Activated naive CD8-positive, alpha-beta T cell (primary cell): ENCODE results near the gene DRG1.
"Not testable (repeated sequence)": the region's sequence is repeated elsewhere in the genome, so short reads cannot be mapped to it uniquely, and the experiment has no call there.

ENCODE experiments used
- H3K27ac Mint-ChIP-seq: one replicate; pipeline ENCODE4 v1.8.0; 2021; ENCODE audit warnings: mixed read lengths
- H3K27me3 Mint-ChIP-seq: one replicate; pipeline ENCODE4 v1.8.0; 2021; ENCODE audit warnings: mixed read lengths
- H3K36me3 Mint-ChIP-seq: one replicate; pipeline ENCODE4 v1.8.0; 2021; ENCODE audit warnings: mixed read lengths
- H3K4me1 Mint-ChIP-seq: one replicate; pipeline ENCODE4 v1.8.0; 2021; ENCODE audit warnings: low read depth, mixed read lengths
- H3K4me3 Mint-ChIP-seq: one replicate; pipeline ENCODE4 v1.8.0; 2021; ENCODE audit warnings: mild to moderate bottlenecking, mixed read lengths
- H3K9me3 Mint-ChIP-seq: one replicate; pipeline ENCODE4 v1.8.0; 2021; ENCODE audit warnings: low read depth, mixed read lengths

Gene DRG1

DNA sequence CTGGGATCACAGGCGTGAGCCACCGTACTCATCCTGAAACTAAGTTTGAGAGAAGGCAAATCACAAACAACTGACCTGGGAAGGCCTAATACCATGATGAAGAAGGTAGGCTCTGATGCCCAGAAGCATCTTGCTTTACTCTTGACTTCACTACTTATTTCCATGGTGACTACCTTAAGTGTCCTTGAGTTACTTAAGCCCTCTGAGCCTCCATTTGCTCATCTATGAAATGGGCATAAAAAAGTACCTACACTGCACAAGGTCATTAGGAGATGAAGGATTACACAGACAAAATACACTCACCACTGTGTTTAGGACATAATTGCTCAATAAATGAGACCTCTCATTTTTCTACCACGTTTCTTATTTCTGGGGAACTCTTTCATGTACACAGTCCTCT is 62.3 kb downstream of the DRG1 start:
- Mint-ChIP-seq H3K4me3 (no peak overlapping the region), H3K27me3 (no peaks in the 10 kb centered on the region), H3K36me3 (peaks cover 15% of the 10 kb centered on the region), H3K9me3 (no peaks in the 10 kb centered on the region), H3K27ac (no peak overlapping the region), H3K4me1 (no peaks in the 10 kb centered on the region)

DNA sequence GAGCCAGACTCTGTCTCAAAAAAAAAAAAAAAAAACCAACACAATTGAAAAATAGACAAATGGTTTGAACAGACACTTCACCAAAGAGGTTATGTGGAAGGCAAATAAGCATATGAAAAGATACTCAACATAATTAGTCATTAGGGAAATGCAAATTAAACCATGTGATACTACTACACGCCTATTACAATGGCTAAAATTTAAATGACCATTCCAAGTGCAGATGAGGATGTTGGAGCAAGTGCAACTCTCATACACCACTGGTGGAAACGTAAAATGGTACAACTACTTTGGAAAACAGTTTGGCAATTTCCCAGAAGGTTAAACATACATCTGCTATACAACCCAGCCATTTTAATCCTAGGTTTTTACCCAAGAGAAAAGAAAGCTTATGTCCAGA is 65.9 kb downstream of the DRG1 start:
- Mint-ChIP-seq H3K36me3 (peaks cover 13% of the 10 kb centered on the region), H3K4me1 (no peaks in the 10 kb centered on the region), H3K9me3 (no peaks in the 10 kb centered on the region), H3K27me3 (no peaks in the 10 kb centered on the region), H3K27ac (no peak overlapping the region), H3K4me3 (no peak overlapping the region)

DNA sequence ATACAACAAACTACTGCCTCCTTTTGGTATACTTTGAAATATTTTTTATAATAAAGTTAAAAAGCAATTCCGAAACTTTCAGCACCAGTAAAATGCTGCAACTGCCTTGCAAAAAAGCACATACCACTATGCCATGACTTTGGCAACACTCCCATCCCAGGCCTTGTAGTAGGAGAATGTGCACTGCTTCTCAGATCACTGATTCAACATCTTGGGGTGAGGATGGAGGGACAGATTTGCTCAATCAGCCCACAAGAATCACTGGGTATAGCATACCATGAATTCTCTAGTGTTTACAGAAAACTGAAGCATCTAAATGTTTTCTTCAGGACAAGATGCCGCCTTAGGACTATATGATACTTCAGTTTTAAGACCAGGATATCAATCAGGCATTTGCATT is 75.3 kb downstream of the DRG1 start:
- no peaks in the 10 kb centered on the region for H3K9me3 Mint-ChIP-seq
- no peak overlapping the region for H3K27ac Mint-ChIP-seq
- H3K4me3 Mint-ChIP-seq: no peak overlapping the region
- peaks cover 7% of the 10 kb centered on the region for H3K36me3 Mint-ChIP-seq
- no peaks in the 10 kb centered on the region for H3K27me3 Mint-ChIP-seq
- peaks cover 13% of the 10 kb centered on the region for H3K4me1 Mint-ChIP-seq

DNA sequence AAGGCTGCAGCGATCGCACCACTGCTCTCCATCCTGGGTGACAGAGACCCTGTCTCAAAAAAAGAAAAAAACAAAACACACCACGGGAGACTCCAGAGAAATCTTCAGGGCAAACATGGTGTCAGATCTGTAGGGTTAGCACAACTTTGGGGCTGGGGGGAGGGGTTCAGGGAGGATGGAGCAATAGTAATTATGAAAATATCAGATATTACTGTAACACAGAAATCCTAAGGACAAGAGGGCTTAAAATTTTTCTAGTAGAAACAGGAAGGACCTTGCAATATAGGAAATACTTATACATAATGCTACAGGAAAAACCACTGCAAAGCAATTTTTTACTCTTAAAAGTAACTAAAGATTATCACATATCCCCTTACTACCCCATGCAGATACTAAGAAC is 76.4 kb downstream of the DRG1 start:
- Mint-ChIP-seq H3K27ac (no peak overlapping the region), H3K36me3 (peaks cover 7% of the 10 kb centered on the region), H3K4me3 (no peak overlapping the region), H3K4me1 (peaks cover 13% of the 10 kb centered on the region), H3K9me3 (no peaks in the 10 kb centered on the region), H3K27me3 (no peaks in the 10 kb centered on the region)

DNA sequence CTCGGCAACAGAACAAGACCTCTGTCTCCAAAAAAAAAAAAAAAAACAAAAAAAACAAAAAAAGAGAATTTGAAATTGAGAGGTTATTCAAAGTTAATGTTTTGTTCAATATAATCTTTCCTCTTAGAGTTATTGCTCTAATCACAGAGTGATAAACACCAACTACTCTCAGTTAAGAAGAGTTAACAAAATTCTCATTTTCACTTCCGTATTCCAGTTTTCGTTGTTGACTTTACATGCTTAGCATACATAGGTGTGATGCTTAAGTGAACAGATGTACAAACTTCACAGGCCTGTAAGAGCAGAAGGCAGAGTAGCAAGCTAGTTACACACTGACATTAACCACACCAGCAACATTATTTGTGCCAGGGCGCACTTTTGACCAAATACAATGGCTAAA is 77.9 kb downstream of the DRG1 start:
- H3K4me3 Mint-ChIP-seq: no peak overlapping the region
- no peaks in the 10 kb centered on the region for H3K27me3 Mint-ChIP-seq
- H3K27ac Mint-ChIP-seq: no peak overlapping the region
- peaks cover 7% of the 10 kb centered on the region for H3K36me3 Mint-ChIP-seq
- peaks cover 13% of the 10 kb centered on the region for H3K4me1 Mint-ChIP-seq
- H3K9me3 Mint-ChIP-seq: no peaks in the 10 kb centered on the region

DNA sequence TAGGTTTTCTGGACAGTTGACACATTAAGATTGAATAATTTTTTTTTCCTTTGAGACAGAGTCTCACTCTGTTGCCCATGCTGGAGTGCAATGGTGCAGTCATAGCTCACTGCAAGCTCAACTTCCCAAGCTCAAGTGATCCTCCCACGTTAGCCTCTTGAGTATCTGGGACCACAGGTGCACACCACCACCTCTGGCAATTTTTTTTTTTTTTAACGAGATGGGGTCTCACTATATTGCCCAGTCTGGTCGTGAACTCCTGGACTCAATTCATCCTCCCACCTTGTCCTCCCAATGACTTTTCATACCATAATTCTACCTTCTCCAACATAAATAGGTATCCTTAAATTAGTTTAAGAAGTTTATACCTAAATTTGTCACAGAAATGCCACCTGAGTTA is 81.7 kb downstream of the DRG1 start:
- Mint-ChIP-seq H3K36me3 (peaks cover 8% of the 10 kb centered on the region), H3K4me3 (no peak overlapping the region), H3K4me1 (peaks cover 32% of the 10 kb centered on the region), H3K27ac (no peak overlapping the region), H3K9me3 (no peaks in the 10 kb centered on the region), H3K27me3 (no peaks in the 10 kb centered on the region)

DNA sequence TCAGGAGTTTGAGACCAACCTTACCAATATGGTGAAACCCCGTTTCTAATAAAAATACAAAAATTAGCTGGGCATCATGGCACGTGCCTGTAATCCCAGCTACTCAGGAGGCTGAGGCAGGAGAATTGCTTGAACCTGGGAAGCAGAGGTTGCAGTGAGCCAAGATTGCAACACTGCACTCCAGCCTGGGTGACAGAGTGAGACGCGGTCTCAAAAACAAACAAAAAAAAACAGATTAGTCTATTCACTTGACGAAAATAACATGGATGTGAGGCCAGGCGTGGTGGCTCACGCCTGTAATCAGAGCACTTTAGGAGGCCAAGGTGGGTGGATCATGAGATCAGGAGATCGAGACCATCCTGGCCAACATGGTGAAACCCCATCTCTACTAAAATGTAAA is 83.1 kb downstream of the DRG1 start:
- H3K4me3 Mint-ChIP-seq, H3K27ac Mint-ChIP-seq, H3K36me3 Mint-ChIP-seq, H3K9me3 Mint-ChIP-seq, H3K27me3 Mint-ChIP-seq: not testable (repeated sequence)
- peaks cover 34% of the 10 kb centered on the region for H3K4me1 Mint-ChIP-seq
